GM21786 (cell line): ENCODE measurements around the gene CARD11.
A peak's percentile ranks its signal among the peaks of the same experiment; 100 is the strongest.

Experiments used
- ATAC-seq: cut with Tn5 transposase; IDR thresholded peaks from one replicate; pipeline ENCODE4 v1.9.1; 2021; ENCODE audit not compliant: unreplicated experiment

The CARD11 gene

DNA sequence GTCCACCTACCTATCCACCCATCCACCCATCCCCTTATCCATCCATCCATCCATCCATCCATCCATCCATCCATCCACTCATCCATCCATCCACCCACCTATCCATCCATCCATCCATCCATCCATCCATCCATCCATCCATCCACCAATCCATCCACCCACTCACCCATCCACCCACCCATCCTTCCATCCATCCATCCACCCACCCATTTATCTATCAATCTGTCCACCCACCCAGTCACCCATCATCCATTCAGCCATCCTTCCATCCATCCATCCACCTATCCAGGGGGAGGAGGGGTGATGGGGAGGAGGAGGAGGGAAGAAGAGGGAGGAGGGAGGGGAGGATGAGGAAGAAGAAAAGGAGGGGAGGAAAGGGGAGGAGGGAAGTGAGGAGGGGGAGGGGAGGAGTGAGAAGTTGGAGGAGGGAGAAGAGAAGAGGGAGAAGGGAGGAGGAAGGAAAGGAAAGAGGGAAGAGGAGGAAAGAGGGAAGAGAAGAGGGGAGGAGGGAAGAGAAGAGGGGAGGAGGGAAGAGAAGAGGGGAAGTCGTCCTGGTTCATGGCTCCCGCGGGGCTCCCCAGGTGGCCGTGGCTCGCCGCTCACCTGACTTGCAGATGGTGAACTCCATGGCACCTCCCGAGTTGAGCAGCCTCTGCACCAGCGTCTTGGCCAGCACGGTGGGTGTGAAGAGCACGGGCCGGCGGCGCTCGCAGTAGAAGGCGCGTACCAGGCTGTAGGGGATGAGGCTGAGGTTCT, 130.8 kb downstream of the CARD11 start:
- no peak for ATAC-seq

DNA sequence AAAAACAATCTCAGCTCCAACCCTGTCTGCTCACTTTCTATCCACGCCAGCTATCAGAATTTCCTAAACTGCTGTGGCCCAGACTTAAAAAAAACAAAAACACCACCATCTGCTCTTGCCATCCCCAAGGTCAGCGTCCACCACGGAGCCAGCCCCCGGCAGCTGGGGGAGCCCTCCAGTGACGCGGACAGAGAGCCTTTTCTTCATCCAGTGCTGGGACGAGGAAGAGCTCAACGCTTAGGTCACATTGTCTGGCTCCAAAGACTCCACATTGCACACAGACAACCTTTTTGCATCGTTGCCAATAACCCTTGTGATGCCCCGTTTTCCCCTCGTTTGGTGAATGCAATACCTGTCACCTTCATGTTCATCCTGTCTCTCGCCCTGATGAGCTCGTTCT, 132.2 kb downstream of the CARD11 start:
- ATAC-seq, result no peak

DNA sequence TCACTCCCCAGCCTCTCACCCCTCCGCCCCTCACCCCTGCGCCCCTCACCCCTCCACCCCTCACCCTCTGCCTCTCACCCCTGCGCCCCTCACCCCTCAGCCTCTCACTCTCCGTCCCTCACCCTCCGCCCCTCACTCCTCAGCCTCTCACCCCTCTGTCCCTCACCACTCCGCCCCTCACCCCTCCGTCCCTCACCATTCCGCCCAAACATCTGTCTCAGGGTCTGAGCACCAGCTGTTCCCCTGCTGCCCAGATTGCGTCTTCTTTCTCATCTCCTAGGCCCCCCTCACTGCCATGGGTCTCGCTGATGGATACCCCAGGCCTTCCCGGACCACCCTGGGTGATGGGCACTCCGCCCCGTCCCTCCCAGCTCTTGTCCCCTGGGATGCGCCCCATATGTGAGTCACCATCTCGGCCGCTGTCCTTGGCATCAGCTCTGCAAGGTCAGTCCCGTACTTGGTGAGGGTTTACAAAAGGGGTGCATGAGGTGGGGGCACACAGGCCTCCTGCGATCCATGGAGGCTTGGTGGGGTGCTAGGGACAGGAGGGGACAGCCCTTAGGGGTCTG, 134.1 kb downstream of the CARD11 start:
- no peak for ATAC-seq

DNA sequence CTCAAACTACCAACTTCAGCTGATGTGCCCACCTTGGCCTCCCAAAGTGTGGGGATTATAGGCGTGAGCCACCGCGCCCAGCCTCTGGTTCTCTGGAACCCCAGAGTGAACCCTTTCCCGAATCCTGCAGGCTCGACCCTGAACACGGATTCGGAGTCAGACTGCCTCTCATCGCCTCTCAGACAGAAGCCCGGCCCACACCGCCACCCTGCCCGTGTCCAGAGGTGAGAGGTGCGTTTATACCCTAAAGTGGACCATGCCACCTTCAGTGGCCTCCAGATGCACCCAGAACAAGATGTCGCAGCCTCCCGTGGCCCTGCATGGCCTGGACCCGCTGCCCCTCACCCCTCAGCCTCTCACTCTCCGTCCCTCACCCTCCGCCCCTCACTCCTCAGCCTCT, 134.6 kb downstream of the CARD11 start:
- no peak for ATAC-seq

DNA sequence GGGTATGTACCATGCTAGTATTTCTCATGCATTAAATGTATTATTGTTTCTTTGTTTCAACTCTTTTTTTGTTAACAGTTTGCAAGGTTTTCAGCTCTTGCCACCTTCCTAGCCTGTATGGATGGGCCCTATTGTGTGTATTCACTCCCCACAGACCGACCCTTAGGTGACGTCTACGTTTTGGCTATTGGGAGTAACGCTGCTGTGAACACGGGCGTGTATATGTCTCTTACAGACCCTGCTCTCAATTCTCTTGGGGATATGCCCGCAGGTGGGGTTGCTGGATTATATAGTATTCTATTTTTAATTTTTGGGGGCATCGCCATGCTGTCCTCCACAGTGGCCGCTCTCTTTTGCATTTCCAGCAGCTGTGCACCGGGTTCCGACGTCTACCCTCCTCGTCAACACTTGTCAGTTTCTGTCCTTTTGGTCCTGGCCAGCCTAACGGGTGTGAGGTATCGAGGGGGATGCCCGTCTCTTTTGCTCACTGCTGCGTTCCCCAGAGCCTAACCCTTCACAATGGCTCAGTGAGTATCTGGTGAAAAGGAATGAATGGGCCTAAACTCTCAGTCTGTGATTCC, 135.5 kb downstream of the CARD11 start:
- ATAC-seq, result no peak

DNA sequence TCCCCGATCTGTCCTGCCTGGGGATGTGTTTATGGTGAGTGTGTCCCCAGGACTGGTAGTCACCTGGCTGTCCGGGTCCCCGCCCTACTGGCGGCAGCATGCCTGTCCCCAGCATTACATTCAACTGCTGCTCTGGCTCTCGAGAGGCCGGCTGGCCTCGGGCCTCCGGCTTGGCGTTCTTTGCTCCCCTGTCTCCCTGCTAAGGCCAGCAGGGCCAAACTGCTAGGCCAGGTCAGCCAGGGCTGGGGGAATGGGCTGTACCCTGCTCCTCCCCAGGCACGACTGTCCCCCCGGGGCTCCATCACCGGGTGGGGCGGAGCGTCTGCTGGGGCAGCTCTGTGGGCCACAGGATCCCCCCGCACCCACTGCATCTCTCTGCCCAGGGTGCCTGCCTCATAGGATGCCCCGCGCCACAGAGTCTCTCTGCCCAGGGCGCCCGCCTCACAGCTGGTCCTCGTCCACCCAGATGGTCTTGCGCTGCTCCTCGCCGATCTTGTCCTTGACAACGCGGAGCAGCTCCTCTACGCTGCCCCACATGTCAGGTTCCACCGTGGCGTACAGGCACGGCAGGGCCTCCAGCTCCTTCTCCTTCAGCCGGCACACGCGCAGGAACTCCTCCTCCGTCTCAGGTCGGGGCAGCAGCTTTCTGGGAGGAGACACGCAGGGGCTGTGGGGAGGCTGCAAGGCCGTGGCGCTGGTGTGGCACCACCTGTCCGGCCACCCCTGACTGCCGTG, 137.3 kb downstream of the CARD11 start:
- ATAC-seq, result no peak

DNA sequence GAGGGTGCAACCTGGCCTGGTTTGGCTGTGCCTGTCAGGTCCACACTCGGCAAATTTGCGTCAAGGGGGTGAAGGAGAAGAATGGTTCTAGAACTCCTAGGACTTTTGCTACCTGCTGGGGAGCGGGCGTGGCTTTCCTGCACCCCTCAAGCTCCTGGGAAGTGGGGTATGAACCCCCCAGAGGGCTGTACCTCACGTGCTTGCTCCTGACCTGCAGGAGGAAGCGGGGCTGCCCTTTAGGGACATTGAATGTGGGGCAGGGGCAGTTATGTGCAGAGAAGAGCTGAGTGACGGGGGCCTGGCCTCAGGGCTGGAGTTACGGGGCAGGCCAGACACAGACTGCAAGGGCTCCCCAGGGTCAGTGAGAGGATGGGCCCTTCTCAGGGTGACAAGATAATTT, 138.2 kb downstream of the CARD11 start:
- no peak for ATAC-seq

DNA sequence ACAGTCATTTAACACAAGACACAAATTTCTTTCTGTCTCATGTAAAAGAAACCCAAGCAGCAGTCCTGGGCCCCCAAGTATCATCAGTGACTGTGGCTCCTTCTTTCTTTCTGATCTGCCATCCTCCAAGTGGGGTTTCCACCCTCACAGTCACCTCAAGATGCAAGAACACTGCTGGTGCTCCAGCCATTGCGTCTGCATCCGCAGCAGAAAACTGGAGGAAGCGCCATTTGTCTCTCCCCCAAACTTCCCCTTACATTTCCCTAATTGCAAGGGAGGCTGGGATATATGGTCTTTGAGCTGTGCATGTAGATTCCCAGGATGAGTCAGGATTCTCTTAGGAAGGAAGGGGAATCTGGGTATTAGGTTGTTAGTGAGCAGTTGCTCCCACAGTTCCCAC, 138.6 kb downstream of the CARD11 start:
- no peak for ATAC-seq

DNA sequence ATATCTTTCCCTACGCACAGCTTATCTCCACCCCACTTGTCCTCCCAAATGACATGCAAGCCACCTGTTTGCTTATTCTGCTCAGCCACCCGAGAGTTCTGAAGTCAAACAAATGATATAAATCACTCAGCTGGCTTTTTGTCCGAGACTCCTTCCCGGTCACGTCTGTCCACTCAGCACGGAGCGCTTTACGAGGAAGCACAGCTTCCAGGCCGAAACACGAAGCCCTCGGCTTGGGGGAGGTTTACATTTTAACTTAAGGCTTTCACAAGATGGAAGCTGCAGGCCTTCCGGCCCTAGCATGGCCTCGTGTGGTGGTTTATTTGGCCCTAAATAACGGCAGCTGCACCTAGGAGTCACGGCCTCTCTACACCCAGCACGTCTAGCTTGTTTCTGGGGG, 139.5 kb downstream of the CARD11 start:
- no peak for ATAC-seq

DNA sequence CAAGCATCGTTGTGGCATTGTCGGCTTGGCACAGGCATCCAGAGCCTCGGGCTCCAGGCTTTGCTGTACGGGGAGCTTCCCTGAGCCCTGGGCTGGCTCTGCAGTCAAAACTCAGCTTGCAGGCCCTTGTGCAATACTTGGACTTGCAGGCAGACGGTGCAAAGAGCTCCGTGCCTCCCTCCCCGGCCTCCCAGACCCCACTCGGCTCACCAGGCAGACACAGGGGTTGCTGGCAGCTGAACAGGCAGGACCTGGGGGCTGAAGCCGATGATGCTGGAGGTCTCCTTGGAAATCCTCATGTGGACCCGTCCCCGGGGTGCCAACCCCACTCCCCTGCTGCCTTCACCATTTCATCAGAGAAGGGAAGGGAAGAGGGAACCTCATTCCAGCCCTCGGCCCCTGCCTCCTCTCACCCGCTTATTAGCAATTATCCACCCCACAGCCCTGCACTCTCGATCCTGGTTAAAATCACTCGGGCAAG, 139.9 kb downstream of the CARD11 start:
- no peak for ATAC-seq

DNA sequence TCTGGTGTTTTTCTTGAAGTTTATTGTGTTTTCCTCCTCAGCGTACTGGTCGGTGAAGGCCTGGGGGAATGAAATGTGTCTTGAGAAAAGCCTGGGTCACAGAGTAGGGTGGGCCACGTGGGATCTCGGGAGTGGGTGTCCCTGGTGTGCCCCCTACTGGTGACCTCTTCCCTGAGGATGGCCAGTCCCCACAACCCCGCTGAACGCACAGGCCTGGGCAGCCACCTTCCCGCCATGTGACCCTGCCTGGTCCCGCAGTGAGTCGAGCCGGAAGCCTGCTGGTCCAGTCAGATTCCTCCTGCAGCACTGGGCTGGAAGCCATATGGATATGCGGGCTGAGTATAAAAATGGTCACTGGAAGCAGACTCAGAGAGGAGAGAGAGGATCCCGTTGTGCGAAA, 146.6 kb downstream of the CARD11 start:
- ATAC-seq, result no peak

DNA sequence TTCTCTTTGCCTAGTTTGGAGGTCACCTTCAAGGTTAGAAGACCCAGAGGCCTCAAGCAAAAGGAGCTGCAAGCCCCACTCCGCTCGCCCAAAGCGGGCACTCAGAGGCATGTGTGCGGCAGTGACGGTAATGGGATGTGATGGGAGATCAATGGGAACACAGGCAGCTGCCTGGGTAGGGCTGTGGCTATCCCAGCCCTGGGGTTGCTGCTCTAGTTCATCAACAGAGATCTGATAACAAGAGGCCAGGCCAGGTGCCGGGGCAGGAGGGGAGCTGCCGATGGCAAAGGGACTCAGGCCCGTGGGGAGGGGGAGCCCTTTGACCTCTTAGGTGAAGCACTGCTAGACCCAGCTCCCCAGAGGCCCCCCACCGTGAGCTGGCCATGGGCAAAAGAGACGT, 147.5 kb downstream of the CARD11 start:
- no peak for ATAC-seq

DNA sequence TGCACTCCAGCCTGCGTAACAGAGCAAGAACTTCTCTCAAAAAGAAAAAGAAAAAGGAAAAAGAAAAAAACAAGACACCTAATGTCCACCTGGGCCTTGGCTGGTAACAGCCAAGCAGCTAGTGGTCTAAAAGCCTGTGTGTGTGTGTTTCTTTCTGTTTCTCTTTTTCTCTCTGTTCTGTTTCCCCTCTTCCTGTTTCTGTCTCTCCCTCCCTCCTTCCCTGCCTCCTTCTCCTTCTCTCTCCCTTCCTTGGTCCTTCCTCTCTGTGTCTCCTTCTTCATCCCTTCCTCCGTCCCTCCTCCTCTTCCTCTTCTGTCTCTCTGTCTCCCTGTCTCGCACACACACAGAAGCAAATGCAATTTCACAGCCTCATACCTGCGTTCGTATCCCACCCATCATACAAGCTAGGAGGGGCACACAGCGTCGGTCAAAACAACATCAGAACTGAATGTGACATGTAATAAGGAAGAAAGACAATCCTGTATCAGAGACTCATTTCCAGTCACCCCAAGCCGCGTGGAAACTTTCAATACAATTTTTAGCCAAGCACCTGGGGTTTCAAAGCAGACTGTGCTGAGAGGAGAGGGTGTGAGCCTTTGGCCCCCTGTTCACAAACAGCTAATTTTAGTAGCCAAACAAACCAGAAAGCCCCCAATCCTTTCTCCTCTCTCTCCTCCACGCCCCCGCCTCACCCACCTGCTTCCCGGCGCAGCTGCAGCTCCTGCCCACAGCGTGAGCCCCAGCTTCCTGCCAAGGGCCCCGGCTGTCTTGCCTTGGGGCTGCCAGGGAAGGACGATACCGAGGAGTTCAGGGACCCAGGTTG, 149.3 kb downstream of the CARD11 start:
- ATAC-seq, result peak; percentile 72

DNA sequence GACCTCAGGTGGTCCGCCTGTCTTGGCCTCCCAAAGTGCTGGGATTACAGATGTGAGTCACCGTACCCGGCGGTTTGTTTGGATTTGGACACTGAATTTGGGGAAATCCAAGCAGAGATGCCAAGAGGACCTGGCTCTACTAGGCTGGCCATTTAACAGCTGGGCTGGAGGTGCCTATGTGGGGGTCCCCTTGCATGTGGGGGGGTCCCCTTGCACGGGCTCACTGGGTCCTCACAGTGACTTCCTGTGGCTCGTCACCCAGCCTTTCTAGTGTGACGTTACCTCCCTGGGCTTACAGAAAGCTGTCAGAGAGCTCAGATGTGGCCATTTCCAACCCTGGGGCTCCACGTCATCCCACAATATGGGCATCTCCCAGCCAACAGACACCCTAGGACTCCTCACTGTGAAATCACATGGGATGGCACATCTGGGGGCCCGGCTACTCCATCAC, 150.2 kb downstream of the CARD11 start:
- ATAC-seq, result no peak

DNA sequence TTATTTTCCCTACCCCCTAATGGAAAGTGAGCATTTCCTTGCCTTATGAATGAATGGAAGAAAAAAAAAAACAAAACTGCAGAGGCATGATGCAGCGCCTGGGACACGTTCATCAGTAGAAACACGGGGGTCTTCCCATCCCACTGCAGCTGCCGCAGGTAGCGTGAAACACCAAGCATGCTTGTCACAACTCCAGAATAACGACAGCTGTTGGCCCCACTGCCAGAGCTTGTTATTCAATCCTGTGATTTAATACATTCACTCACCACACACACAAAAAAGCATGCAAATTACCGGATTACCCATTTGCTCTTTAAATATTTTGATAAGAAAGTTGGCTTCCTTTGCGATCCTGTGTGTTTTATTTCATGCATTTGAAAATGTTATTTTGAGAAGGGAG, 151.1 kb downstream of the CARD11 start:
- ATAC-seq, result no peak

DNA sequence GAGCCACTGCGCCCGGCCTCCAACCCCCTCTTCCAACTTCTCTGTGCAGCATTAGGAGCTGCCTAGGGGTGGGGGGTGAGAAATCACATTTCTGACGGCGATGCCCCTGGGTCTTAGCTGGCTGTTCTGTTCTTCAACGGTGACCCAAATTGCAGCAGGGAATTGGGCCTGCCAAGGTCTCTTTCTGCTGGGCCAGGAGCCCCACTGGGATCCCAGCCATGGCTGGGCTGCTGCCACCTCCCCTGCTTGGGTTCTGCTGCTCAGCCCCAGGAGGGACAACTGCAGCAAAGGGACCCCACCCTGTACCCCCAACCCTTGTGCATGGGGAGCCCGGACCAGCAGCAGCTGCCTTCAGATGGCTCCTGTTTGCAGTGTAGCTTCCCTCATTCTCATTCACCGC, 155.9 kb downstream of the CARD11 start:
- no peak for ATAC-seq

DNA sequence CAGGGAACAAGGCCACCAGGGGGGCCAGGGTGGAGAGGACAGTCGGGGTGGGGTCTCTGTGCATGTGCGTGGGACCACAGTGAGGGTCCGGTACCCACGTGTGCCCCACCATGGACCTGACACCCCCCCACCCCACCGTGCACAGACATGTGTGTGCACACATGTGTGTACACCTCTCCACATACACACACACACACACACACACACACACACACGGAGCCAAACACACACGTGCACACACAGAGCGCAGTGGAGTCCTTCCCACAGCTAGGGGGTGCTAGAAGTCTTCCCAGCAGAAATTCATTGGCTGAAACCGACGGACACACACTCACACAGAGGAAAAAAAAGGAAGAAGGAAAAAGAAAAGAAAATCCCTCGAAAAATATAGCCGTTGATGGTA, 156.8 kb downstream of the CARD11 start:
- no peak for ATAC-seq

DNA sequence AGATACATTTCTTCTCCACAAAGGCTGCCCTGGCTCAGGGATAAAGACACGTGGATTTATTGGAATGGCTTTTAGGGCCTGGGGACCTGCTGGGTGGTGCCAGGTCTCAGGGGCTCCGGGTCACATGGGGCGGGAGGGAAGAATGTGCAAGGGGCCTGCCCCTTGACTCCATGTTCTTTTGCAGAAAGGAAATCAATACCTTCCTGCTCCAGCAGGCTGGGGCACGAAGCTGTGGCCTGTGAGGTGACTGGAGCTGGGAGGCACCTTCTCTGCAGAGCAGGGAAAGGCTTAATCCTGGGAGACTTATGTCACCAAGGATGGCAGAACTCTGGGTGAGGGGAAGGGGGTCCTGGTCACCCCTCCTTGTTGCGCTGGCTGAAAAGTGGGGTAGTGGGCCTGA, 157.3 kb downstream of the CARD11 start:
- no peak for ATAC-seq

DNA sequence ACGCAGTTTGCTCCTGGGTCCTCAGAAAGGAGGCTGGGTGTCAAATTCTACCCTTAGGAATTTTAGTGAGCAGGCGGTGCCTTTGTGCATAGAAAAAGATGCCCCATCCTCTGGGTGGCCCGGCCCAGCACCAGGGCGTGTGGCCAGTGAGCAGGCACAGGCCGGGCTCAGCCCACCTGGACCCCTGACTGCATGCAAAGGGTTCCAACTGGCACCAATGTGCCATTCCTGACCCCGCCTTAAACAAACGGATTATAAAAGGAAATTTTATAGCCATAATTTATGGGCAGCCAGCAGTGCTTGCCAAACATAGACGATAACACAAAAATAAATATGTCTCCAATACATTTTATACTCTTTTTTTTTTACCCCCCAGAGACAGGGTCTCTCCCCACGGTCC, 159.5 kb downstream of the CARD11 start:
- no peak for ATAC-seq

DNA sequence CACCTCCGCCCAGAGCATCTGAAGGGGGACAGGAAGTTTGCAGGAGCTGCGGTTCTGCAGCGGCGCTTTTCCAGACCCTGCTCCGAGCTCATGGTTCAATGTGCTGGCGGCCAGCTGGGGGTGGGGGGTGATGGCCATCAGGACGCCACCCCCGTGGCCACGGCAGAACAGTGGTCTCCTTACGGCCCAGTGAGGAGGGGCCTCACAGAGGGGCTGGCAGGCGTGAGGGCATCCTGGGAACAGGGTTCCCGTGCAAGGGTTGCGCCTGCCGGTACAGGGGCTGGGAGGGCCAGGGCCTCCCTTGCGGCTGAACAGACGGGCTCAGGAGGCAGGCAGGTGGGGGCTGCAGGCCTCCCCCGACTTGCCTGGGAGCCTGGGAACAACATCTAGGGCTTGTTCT, 160.6 kb downstream of the CARD11 start:
- ATAC-seq, result no peak

DNA sequence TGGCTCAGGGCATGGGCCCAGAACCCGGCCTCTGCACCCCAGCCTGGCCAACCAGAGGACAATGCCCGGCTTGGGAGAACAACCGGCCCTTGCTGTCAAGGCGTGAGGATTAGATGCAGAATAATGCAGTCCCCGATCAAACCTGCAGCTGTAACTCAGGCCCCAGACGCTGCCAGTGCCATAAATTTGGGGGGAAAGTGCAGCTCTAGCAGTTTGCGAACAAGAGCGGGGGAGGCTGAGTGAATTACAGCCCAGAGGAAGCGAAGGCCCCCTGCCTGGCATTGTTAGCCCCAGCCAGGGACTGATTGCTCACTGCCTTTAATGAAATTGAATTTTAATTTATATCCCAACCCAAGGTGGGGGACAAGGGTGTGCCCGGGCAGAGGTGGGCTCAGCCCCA, 161.6 kb downstream of the CARD11 start:
- no peak for ATAC-seq
